ENCODE results near the gene VAV3. TPM values are rescaled to one million over a fixed set of nuclear protein-coding genes. Genes with fewer than 3 reads are reported as not detected.

VAV3 gene
- total RNA-seq, 1 donor from 2014 or later: 159 TPM

DNA sequence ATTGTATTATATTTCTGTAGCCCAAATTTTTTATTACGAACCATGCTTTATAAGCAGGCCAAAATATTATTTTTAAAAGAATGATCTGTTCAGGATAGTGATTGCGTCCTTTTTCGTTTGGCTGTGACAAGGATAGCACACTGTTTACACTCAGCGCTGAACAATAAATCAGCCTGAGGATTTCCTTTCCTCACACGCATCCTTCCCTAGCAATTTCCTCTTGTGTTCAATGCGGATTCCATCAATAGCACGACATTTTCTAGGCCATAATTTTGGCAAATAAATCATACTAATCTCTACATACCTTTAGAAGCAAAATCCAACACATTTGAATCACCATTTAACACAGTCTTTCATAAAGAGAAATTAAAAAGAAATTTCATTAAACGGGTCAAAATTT, 1.6 kb upstream of the VAV3 start:
- DNase-seq (ENCODE audit: low spot score): no peak
- Mint-ChIP-seq H3K4me3 (ENCODE audit: unreplicated experiment) (peak overlapping the region; percentile 79), H3K27ac (ENCODE audit: unreplicated experiment) (peak overlapping the region; percentile 96), H3K27me3 (ENCODE audit: unreplicated experiment) (peaks cover 11% of the 10 kb centered on the region), H3K36me3 (ENCODE audit: low read depth, unreplicated experiment) (peaks cover 14% of the 10 kb centered on the region), H3K9me3 (ENCODE audit: unreplicated experiment) (no peaks in the 10 kb centered on the region), H3K4me1 (ENCODE audit: unreplicated experiment) (peaks cover 52% of the 10 kb centered on the region)
- TF ChIP-seq, protein P1, sequence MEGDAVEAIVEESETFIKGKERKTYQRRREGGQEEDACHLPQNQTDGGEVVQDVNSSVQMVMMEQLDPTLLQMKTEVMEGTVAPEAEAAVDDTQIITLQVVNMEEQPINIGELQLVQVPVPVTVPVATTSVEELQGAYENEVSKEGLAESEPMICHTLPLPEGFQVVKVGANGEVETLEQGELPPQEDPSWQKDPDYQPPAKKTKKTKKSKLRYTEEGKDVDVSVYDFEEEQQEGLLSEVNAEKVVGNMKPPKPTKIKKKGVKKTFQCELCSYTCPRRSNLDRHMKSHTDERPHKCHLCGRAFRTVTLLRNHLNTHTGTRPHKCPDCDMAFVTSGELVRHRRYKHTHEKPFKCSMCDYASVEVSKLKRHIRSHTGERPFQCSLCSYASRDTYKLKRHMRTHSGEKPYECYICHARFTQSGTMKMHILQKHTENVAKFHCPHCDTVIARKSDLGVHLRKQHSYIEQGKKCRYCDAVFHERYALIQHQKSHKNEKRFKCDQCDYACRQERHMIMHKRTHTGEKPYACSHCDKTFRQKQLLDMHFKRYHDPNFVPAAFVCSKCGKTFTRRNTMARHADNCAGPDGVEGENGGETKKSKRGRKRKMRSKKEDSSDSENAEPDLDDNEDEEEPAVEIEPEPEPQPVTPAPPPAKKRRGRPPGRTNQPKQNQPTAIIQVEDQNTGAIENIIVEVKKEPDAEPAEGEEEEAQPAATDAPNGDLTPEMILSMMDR (IDR thresholded peaks at IDR 0.05; ENCODE audit: unreplicated experiment): no peak

DNA sequence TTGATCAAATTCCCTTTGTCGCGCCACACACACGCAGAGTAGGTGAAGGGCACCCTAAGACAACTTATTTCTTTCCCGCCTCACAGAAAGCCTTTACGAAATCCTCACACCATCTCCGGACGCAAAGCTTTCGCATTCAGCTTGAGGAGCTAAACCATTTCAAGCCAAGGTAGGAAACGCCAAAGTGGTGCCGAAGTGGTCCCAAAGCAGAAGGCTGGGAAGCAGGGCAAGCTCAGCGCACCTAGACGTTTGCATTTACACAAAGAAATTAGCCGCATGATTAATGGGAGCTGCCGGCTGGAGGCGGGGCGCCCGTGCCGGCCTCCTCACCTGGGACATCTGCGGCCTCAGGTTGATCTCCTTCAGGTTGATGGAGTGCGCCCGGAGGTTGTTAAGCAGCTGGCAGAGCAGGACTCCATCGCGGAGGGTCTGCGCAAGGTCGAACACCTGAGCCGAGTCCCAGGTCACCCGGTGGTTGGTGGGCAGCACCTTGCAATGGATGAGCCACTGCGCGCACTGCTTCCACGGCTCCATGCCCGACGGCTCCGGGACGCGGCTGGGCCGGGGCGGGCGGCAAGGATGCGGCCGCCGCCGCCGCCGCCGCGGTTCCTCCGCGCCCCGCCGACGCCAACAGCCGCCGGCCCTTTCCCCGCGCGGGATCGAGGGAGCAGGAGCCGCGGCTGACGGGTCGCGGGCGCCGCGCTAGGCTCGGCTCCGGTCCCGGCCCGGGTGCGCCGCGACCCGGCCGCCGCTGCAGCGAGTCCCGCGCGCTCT, 457 bp downstream of the VAV3 start:
- Mint-ChIP-seq H3K4me3 (ENCODE audit: unreplicated experiment) (peak overlapping the region; percentile 100), H3K27ac (ENCODE audit: unreplicated experiment) (peak overlapping the region; percentile 96), H3K9me3 (ENCODE audit: unreplicated experiment) (no peaks in the 10 kb centered on the region), H3K27me3 (ENCODE audit: unreplicated experiment) (peaks cover 14% of the 10 kb centered on the region), H3K4me1 (ENCODE audit: unreplicated experiment) (peaks cover 59% of the 10 kb centered on the region), H3K36me3 (ENCODE audit: low read depth, unreplicated experiment) (peaks cover 22% of the 10 kb centered on the region)
- TF ChIP-seq, protein P1 (IDR thresholded peaks at IDR 0.05; ENCODE audit: unreplicated experiment): no peak
- DNase-seq (ENCODE audit: low spot score): peak; percentile 20

DNA sequence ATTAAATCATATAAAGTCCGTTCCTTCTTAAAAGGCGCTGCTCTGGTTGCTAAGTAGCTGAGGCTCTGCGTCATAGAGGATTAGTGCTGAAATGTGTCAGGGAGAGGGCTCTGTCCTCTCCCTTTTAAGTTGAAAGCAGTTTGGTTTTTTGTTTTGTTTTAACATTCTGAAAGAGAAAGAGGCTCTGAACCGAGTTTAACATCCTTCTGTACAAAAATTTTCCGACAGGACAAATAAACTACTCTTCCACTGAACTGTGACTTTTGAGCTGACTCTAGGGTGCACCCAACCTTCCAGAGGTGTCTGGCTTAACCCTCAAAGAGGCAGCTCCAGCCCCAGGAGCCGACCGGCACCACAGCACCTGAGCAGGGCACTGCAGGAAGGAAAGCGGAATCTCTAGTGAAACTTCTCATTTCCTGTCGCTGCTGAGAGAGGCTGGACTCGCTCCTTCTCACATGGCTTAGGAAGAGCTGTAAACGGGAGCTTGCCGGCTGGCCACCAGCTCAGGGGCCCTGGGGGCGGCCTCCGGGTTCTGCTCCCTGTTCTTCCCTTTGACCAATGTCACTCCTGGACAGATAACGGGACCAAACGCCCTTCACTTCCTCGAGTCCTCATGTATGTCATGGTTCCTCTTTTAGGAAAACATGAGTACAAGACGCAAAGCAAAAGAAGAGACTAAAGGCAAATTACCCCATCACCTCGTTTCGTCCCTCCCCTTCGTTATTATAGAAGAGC, 1.2 kb downstream of the VAV3 start:
- peak; percentile 49 for DNase-seq (ENCODE audit: low spot score)
- peak overlapping the region; percentile 100 for H3K4me3 Mint-ChIP-seq (ENCODE audit: unreplicated experiment)
- H3K36me3 Mint-ChIP-seq (ENCODE audit: low read depth, unreplicated experiment): peaks cover 23% of the 10 kb centered on the region
- H3K9me3 Mint-ChIP-seq (ENCODE audit: unreplicated experiment): no peaks in the 10 kb centered on the region
- TF ChIP-seq, protein P1 (IDR thresholded peaks at IDR 0.05; ENCODE audit: unreplicated experiment): no peak
- H3K27ac Mint-ChIP-seq (ENCODE audit: unreplicated experiment): peak overlapping the region; percentile 96
- peaks cover 16% of the 10 kb centered on the region for H3K27me3 Mint-ChIP-seq (ENCODE audit: unreplicated experiment)
- H3K4me1 Mint-ChIP-seq (ENCODE audit: unreplicated experiment): peaks cover 59% of the 10 kb centered on the region

DNA sequence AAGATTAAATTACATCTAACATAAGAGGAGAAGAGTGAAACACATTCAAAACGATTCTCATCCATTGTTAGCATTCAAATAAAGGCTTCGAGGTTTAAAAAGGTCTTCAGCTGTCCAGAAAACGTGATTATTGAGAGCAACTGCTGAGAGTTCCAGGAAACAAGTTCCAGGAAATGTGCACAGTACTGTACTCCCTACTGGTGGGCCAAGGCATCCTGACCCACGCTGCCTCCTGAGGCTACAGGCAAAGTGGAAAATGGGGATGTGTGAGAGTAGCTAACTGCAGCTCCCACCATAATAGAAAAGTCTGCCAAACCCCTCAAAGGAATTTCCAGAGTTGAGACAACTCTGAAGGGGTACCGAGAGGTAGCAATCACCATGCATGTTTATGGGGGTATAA, 2.0 kb downstream of the VAV3 start:
- Mint-ChIP-seq H3K27ac (ENCODE audit: unreplicated experiment) (peak overlapping the region; percentile 96), H3K4me3 (ENCODE audit: unreplicated experiment) (peak overlapping the region; percentile 100), H3K9me3 (ENCODE audit: unreplicated experiment) (no peaks in the 10 kb centered on the region), H3K27me3 (ENCODE audit: unreplicated experiment) (peaks cover 17% of the 10 kb centered on the region), H3K4me1 (ENCODE audit: unreplicated experiment) (peaks cover 58% of the 10 kb centered on the region), H3K36me3 (ENCODE audit: low read depth, unreplicated experiment) (peaks cover 23% of the 10 kb centered on the region)
- DNase-seq (ENCODE audit: low spot score): no peak
- TF ChIP-seq, protein P1 (IDR thresholded peaks at IDR 0.05; ENCODE audit: unreplicated experiment): no peak

All from endothelial cell (in vitro differentiated cells).